Ramos (cell line): ENCODE measurements around the gene ZNF682.

Source experiments
- in situ Hi-C: fragments of 300-500 bp; cut with MboI; formaldehyde crosslinking; loops from one replicate; pipeline ENCODE4 v1.14.3; 2022; ENCODE audit warnings: low sequenced_read_pairs; ENCODE audit not compliant: unreplicated experiment

ZNF682 gene

GRCh38 chr19:20005741-20006140 lies 33.6 kb downstream of the ZNF682 start:
- in situ Hi-C loops = no loop called here

- in situ Hi-C loops = no loop called here
Measured at GRCh38 chr19:19997656-19998268, 41.5 kb downstream of the ZNF682 start.

GRCh38 chr19:19966862-19967261 lies 72.4 kb downstream of the ZNF682 start:
- in situ Hi-C loops = loop anchor here (25.0 kb wide), 1 partner anchor 430 kb away; the partner anchor contains the start of genes CILP2 and YJEFN3

- in situ Hi-C loops = loop anchor here (25.0 kb wide), 1 partner anchor 429 kb away; the partner anchor contains the start of genes CILP2 and YJEFN3
Measured at GRCh38 chr19:19966126-19966525, 73.2 kb downstream of the ZNF682 start.

- in situ Hi-C loops = loop anchor here (25.0 kb wide), 1 partner anchor 427 kb away; the partner anchor contains the start of genes CILP2 and YJEFN3
Measured at GRCh38 chr19:19964416-19964815, 74.9 kb downstream of the ZNF682 start.

- in situ Hi-C loops = loop anchor here (25.0 kb wide), 1 partner anchor 422 kb away; the partner anchor contains the start of genes CILP2 and YJEFN3
Measured at GRCh38 chr19:19959151-19959799, 80.0 kb downstream of the ZNF682 start.

GRCh38 chr19:19957766-19958165 lies 81.5 kb downstream of the ZNF682 start:
- in situ Hi-C loops = loop anchor here (25.0 kb wide), 1 partner anchor 420 kb away; the partner anchor contains the start of genes CILP2 and YJEFN3

GRCh38 chr19:19956434-19957075 lies 82.8 kb downstream of the ZNF682 start:
- in situ Hi-C loops = loop anchor here (25.0 kb wide), 1 partner anchor 419 kb away; the partner anchor contains the start of genes CILP2 and YJEFN3

GRCh38 chr19:19955208-19955607 lies 84.1 kb downstream of the ZNF682 start:
- in situ Hi-C loops = loop anchor here (25.0 kb wide), 1 partner anchor 418 kb away; the partner anchor contains the start of genes CILP2 and YJEFN3
